Vagina (tissue), 2 donors: ENCODE data around the gene ZGRF1.

Source experiments
- CTCF ChIP-seq, 3 experiments: fragments of 450-650 bp in 2 of 3; fragments of 200-600 bp in 1 of 3; sonication (generic) in 1 of 3; IDR thresholded peaks; one replicate each; pipeline ENCODE4 v1.5.1; 2017 to 2019; ENCODE audit warnings: antibody characterized with exemption in 3 of 3, mild to moderate bottlenecking in 2 of 3, moderate library complexity in 2 of 3
- POLR2A ChIP-seq, 2 donors: fragments of 450-650 bp; IDR thresholded peaks; one replicate each; pipeline ENCODE4 v1.6.1; 2017; ENCODE audit warnings: antibody characterized with exemption in 2 of 2, mild to moderate bottlenecking in 2 of 2, moderate library complexity in 2 of 2
- POLR2AphosphoS5 ChIP-seq, 2 donors: sonication (generic); formaldehyde crosslinking; IDR thresholded peaks; one replicate each; pipeline ENCODE4 v1.9.0; 2017; ENCODE audit warnings: antibody characterized with exemption in 2 of 2, mild to moderate bottlenecking in 2 of 2, low read depth in 1 of 2; ENCODE audit not compliant: insufficient read depth in 1 of 2

- TF ChIP-seq CTCF (IDR thresholded peaks at IDR 0.05) (no peak), POLR2A (IDR thresholded peaks at IDR 0.05) (no peak), POLR2AphosphoS5 (IDR thresholded peaks at IDR 0.05; ENCODE audit: insufficient read depth in 1 of 2, low read depth in 1 of 2) (no peak)
These were observed 104.4 kb downstream of the ZGRF1 start for GRCh38 chr4:112532267-112532666.
